ENCODE measurements around the gene ZNF383. TPM values are rescaled to one million over a fixed set of nuclear protein-coding genes. Genes with fewer than 3 reads are reported as not detected.

ZNF383 gene
- total and polyA plus RNA-seq, 2 of the 4 experiments (the other 2 are of a cell fraction) = 2.4 to 4.5 TPM

GRCh38 chr19:37197768-37198167, 20.2 kb upstream of the ZNF383 start:
- dilution Hi-C loops (cut with HindIII; ENCODE audit: low sequenced_read_pairs, unreplicated experiment) = no loop called here
- Histone ChIP-seq H3K4ac (ENCODE audit: low read depth, low read length) (no peak overlapping the region), H3K27me3 (ENCODE audit: control insufficient read depth, insufficient read depth, low read length) (no peaks in the 10 kb centered on the region), H2BK120ac (ENCODE audit: low read depth, low read length) (no peak overlapping the region), H2AFZ (replicated peaks; ENCODE audit: low read length, poor library complexity) (no peak overlapping the region), H4K5ac (ENCODE audit: low read depth, low read length) (no peak overlapping the region), H3K27ac (ENCODE audit: insufficient read depth, low read length) (no peak overlapping the region), H3K14ac (replicated peaks; ENCODE audit: low read depth, low read length) (no peak overlapping the region), H3K56ac (ENCODE audit: extremely low read depth, insufficient read depth, low read length) (no peak overlapping the region), H3K23ac (ENCODE audit: low read depth, low read length) (no peak overlapping the region), H2BK15ac (ENCODE audit: low read depth, low read length) (no peak overlapping the region), H4K20me1 (ENCODE audit: insufficient read depth, low read length) (no peaks in the 10 kb centered on the region), H3K4me3 (ENCODE audit: insufficient read depth, low read depth, low read length) (no peak overlapping the region), H3K18ac (ENCODE audit: low read depth, low read length) (no peak overlapping the region), H2AK9ac (replicated peaks; ENCODE audit: low read depth, low read length, poor library complexity) (no peak overlapping the region), H4K8ac (ENCODE audit: low read depth in 2 of 2, low read length in 2 of 2) (no peak overlapping the region), H2BK20ac (ENCODE audit: low read depth, low read length) (no peak overlapping the region), H3K4me2 (ENCODE audit: low read depth, low read length) (no peak overlapping the region), H3K36me3 (ENCODE audit: control insufficient read depth, insufficient read depth, low read length) (peaks cover 20% of the 10 kb centered on the region), H3K9ac (ENCODE audit: low read depth, low read length) (no peak overlapping the region), H2BK5ac (ENCODE audit: low read depth, low read length, poor library complexity, severe bottlenecking) (no peak overlapping the region), H3K79me1 (ENCODE audit: low read depth in 1 of 2, low read length in 2 of 2) (no peaks in the 10 kb centered on the region), H3K9me1 (ENCODE audit: insufficient read depth, low read length) (no peaks in the 10 kb centered on the region), H2AK5ac (ENCODE audit: low read depth, low read length) (no peak overlapping the region), H4K91ac (ENCODE audit: insufficient read depth, low read depth, low read length) (no peak overlapping the region), H3K9me3 (ENCODE audit: control insufficient read depth, insufficient read depth, low read length) (peaks cover 7% of the 10 kb centered on the region; the same call in 1 of the 2 replicates), H3K4me1 (ENCODE audit: control insufficient read depth, insufficient read depth, low read length) (no peaks in the 10 kb centered on the region)
- intact Hi-C loops (cut with micrococcal nuclease) = no loop called here
- POLR2A ChIA-PET (ENCODE audit: unreplicated experiment) = no interaction called here
- peak; percentile 66 for TF ChIP-seq MAFK (IDR thresholded peaks at IDR 0.05; ENCODE audit: low read depth, low read length)
- TF ChIP-seq CTCF (conservative IDR thresholded peaks at IDR 0.05; ENCODE audit: low read depth, low read length) = no peak
- ATAC-seq (ENCODE audit: low read depth) (no peak), DNase-seq (no peak)
- WGBS, 2 experiments (ENCODE audit: extremely low coverage in 2 of 2, insufficient read length in 1 of 2) = no CpG with 5 or more reads among the region's 2 CpGs
- in situ Hi-C loops (cut with MboI; ENCODE audit: low sequenced_read_pairs) = no loop called here
- CTCF ChIA-PET = no interaction called here
- no TSS peak for BruUV-seq (replicated peaks)
